ENCODE data around the gene IP6K1.

GRCh38 chr3:49775538-49775937 lies 10.8 kb downstream of the IP6K1 start:
- no peak for TF ChIP-seq SP1 (IDR thresholded peaks at IDR 0.05)
- no peak for TF ChIP-seq FOXM1 (IDR thresholded peaks at IDR 0.05; ENCODE audit: borderline replicate concordance)
- no peak for TF ChIP-seq TARDBP (IDR thresholded peaks at IDR 0.05)
